Skeletal muscle satellite cell (primary cell): ENCODE measurements around the gene DCAF10.

Experiments used
- H3K27me3 ChIP-seq: 2 replicates; pipeline ENCODE4 v1.7.0; 2013; ENCODE audit warnings: low read length; ENCODE audit not compliant: control insufficient read depth, insufficient read depth
- H3K36me3 ChIP-seq: 2 replicates; pipeline ENCODE4 v1.7.0; 2013; ENCODE audit warnings: mild to moderate bottlenecking, control low read depth, low read length; ENCODE audit not compliant: insufficient read depth
- H3K4me1 ChIP-seq: 2 replicates; pipeline ENCODE4 v1.7.0; 2013; ENCODE audit warnings: low read length; ENCODE audit not compliant: control insufficient read depth, insufficient read depth
- H3K4me2 ChIP-seq: 2 replicates; pipeline ENCODE4 v1.7.0; 2013; ENCODE audit warnings: mild to moderate bottlenecking, low read length
- H3K4me3 ChIP-seq: 2 replicates; pipeline ENCODE4 v1.7.0; 2013; ENCODE audit warnings: low read length
- H3K9ac ChIP-seq: 2 replicates; pipeline ENCODE4 v1.7.0; 2013; ENCODE audit warnings: mild to moderate bottlenecking, low read depth, low read length, moderate library complexity
- H3K9me3 ChIP-seq: replicated peaks from 2 replicates; pipeline ENCODE4 v1.7.0; 2013; ENCODE audit warnings: mild to moderate bottlenecking, control low read depth, low read length

The DCAF10 gene

GRCh38 chr9:37914154-37914551 lies 113.6 kb downstream of the DCAF10 start:
- peaks cover under 1% of the 10 kb centered on the region for H3K4me1 ChIP-seq
- H3K27me3 ChIP-seq: no peaks in the 10 kb centered on the region
- no peaks in the 10 kb centered on the region for H3K9me3 ChIP-seq
- no peaks in the 10 kb centered on the region for H3K36me3 ChIP-seq
- no peak overlapping the region for H3K4me2 ChIP-seq
- no peak overlapping the region for H3K4me3 ChIP-seq
- no peak overlapping the region for H3K9ac ChIP-seq

- no peak overlapping the region for H3K4me3 ChIP-seq
- H3K27me3 ChIP-seq: no peaks in the 10 kb centered on the region
- no peaks in the 10 kb centered on the region for H3K9me3 ChIP-seq
- H3K36me3 ChIP-seq: no peaks in the 10 kb centered on the region
- H3K4me1 ChIP-seq: no peaks in the 10 kb centered on the region
- H3K9ac ChIP-seq: no peak overlapping the region
- no peak overlapping the region for H3K4me2 ChIP-seq
Observed at GRCh38 chr9:37914701-37915358, 114.2 kb downstream of the DCAF10 start.

DNA sequence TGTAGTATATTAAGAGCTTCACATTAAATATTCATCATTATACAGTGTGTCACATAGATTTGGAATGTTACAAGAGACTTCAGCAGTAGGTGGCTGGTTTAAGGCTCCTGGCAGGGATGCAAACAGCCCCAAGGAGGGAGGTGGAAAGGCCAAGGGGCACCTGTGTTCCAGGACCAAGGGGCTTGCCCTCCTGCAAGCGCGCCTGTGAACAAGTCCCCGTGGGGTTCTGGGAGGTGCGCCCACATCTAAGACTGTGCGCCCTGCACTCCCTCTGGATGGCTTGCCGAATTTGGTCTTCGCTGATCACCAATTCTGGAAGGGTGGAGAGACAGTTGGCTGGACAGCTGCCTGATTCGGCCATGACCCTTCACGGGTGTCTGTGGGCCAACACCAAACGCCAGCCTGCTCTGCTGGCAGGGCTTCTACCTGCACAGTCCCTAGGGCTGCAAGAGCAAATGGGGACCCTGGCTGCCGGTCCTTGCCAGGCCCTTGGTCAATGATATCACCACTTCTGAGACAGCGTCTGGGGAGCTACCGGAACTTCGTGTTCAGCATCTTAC lies 115.4 kb downstream of the DCAF10 start:
- Histone ChIP-seq H3K4me2 (no peak overlapping the region), H3K27me3 (no peaks in the 10 kb centered on the region), H3K4me1 (no peaks in the 10 kb centered on the region), H3K4me3 (no peak overlapping the region), H3K36me3 (peaks cover 2% of the 10 kb centered on the region), H3K9ac (no peak overlapping the region), H3K9me3 (no peaks in the 10 kb centered on the region)

GRCh38 chr9:37916471-37917312 lies 116.1 kb downstream of the DCAF10 start:
- H3K9ac ChIP-seq: no peak overlapping the region
- H3K9me3 ChIP-seq: no peaks in the 10 kb centered on the region
- H3K4me1 ChIP-seq: no peaks in the 10 kb centered on the region
- no peaks in the 10 kb centered on the region for H3K27me3 ChIP-seq
- H3K36me3 ChIP-seq: peaks cover 2% of the 10 kb centered on the region
- H3K4me2 ChIP-seq: no peak overlapping the region
- H3K4me3 ChIP-seq: no peak overlapping the region
